Umbilical cord (tissue), 2 donors: Measurements from ENCODE around the gene ALDH3A2. TPM values are rescaled to one million over a fixed set of nuclear protein-coding genes. Genes with fewer than 3 reads are reported as not detected.
A peak's percentile ranks its signal among the peaks of the same experiment; 100 is the strongest.

Experiments
- DNase-seq: peaks from one replicate; pipeline ENCODE4 v3.0.0-alpha.2; 2015; ENCODE audit warnings: low spot score
- total RNA-seq: library from RNA; depleted of rRNA; stranded (reverse); fragments of >200 nt; gene quantifications from one replicate; pipeline ENCODE4 v1.2.3, GENCODE V29; 2014; ENCODE audit warnings: low replicate concordance; ENCODE audit not compliant: insufficient read depth

Gene ALDH3A2
- total RNA-seq, 1 donor from 2014 or later: 71.3 TPM

DNA sequence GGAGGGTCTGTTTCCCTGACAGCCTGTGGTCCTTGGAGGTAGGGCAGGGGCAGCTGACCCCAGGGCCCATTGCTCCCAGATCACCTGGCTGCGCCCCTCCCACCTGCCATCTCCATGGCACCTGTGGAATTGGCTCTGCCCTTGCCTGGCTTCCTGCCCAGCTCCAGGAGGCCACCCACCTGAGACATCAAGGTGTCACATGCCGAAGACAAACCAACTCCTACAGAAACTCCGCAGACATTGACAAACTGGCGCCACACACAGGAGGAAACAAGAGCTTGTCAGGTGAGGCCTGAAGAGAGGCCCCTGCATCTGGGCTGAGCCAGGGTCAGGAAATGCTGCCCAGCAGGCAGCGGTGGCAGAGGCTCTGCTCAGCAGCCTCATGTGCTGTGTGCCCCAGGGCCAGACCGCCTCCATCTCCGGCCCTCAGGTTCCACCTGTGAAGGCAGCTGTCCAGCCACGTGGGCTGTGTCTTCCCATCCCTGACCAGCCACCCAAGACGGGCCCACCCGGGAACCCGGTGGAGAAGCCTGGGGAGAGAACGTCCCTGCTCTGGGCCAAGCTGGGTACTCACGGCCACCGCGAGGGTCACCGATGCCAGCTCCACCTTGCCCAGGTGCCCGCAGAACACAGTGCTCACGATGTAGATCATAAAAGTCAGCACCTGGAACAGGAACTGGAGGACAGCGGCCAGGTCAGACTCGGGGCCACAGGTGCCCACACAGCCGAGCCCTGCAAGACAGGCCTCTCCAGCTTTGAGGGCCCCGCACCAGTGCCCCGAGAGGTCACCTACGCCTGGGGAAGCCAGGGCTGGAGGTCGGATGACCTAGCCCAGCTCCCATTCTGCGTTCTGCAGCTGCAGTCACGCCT is 66.2 kb downstream of the ALDH3A2 start:
- no peak for DNase-seq

DNA sequence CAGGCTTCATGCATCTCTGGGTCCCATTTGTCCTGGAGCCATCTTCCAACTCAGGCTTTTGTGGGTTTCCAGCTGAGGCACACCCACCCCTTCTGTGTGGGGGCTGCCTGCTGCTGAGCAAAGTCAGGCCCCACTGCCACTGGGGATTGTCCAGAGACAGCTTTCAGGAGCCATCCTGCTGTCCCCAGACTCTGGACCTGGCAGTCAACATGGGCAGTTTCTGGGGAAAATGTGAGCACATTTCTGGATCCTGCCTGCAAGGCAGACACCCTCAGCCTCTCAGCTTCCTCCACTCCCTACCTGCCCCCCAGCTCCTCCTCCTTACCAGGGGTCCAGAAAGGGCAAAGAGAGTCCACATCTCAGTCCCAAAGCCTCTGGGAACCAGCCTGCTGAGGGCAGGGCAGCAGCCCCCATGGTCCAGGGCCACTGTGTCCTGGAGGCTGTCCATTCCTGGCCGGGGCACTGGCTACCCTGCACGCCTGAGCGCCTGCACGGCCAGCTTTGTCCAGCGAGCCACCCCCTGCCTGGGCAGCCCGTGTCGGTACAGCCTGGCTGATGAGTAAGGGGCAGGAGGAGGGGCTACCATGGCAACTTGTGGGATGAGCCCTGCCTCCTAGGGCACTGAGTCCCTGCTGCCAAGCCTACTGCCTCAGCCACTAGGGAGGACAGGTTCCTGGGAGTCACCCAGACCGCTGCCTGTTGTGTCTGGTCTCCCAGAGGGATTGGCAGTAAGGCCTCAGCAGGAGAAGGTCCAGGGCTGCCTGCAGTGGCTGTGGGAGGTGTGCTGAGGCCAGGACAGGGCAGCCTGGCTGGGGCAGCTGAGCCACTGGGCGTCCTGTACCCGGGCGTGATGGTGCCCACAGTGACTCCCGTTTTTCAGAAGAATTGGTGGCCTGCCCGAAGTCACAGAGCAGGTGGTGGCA is 67.8 kb downstream of the ALDH3A2 start, which contains the start of gene SLC47A2:
SLC47A2 (minus strand) TSS at position 477 of the 923 bp plus-strand sequence; CDS start at position 448, 29 bp downstream.
- no peak for DNase-seq

DNA sequence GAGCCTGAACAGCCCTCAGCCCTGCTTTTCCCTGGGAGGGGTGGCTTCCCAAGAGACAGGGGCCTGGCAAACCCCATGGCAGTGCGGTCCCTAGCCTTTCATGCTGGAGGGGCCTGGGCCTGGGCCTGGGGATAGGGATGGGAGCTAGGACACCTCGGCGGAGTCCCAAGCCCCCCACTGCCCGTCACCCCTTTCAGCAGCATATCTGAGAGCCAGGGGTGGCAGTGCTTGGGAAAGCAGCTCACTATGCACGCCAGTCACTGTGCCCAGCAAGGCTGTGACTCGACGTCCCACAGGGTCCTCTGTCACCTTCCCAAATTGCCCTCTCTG is 68.4 kb downstream of the ALDH3A2 start:
- no peak for DNase-seq

DNA sequence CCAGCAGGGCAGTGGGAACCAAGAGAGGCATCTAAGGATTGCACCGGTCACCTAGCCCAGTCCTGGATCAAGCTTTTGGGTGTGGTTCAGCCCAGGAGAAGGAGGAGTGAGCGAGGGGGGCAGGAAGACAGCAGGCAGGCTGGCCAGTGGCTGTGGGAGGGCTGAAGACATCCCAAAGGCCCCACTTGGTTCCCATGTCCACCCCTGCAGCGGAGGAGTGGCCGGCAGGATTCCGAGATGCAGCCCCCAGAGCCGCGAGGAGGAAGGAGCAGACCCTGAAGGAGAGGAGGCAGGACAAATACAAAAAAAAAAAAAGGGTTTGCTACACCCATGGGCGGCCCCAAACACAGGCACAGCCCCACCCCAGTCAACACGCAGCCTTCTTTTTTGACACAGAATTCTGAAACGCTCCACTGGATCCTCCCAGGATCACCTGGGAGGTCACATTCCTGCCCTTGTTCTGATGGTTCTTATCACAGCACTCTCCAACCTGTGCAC is 68.9 kb downstream of the ALDH3A2 start:
- no peak for DNase-seq

DNA sequence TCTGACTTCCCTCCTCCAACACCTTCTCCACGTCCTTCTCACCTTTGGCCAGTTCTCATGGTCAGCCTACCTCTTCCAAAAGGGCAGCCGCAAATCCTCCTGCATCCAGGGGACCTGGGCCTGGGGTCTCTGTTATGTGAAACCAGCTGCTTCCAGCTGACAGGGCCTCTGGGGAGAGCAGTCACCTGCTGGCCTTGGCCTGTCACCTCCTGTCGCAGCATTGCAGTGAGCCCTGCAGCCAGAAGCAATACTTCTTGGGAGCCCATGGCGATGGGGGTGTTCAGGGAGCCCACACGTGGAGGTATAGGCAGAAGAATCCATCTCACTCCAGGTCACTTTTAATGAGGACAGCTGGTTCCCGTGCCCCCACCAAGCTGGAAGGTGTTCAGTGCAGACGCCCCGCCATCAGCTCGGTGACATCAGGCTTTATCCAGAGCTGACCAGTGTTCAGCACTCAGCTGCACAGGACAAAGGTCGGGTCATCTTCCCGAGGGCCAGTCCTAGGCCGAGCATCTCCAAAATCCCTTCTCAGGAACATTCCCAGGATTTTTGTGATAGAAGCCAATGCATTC is 69.6 kb downstream of the ALDH3A2 start:
- no peak for DNase-seq

DNA sequence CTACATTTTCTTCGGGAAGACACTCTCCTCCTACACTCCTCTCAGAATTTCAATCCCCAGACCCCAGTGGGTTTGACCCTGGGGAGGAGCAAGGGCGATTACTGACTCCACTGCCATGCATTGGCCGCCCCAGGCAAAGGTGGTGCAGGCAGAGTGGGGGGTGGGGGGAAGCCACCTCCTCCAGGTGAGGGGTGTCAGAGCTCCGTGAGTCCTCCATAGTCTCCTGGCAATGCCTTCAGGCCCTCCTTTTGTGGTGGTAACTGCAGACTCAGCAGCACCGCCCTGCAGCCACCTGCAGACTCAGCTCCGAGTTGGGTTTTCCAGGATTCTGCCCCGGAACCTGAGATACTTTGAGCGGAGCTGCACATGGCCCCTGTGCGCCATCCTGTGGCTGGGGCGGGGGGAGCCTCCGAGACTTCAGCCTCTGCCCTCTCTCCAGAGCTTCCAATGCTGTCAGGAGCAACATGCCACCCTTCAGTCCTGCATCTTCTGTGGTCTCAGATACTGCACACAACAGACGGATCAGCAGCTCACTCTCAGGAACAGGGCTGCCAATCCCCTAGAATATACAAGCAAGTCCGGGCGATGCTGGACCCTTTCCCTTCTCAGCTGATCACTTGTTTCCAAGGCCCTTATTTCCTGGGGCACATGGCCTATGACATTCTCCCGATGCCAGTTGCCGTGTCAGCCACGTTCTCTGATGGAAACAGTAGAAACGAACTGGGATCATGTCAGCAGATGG is 70.2 kb downstream of the ALDH3A2 start:
- DNase-seq: no peak

DNA sequence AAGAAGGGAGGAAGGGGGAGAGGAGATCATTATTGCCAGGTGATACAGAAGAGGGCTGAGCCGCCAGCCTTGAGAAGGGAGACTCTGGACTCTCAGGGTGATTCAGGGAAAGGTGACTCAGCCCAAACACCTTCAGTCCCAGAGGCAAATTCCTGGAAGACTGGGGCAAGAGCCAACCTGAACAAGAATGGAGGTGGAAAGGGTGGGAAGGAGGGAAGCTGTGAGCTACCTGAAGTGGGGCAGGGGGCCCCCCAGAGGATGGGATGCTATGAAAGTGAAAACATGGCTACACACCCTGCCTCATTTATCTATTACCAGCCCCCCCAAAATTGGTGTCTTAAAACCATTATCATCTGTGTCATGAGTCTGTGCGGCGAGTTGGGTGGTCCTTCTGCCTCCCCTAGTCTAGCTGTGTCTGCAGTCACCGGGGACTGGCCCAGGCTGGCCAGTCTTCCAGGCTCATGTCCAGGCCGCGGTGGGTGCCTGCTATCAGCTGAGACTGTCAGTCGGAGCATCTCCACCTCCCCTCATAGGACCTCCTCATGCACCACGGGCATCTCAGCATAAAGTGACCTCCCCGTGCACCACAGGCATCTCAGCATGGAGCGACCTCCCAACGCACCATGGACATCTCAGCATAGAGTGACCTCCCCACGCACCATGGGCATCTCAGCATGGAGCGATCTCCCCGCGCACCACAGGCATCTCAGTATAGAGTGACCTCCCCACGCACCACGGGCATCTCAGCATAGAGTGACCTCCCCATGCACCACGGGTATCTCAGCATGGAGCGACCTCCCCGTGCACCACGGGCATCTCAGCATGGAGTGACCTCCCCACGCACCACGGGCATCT is 71.0 kb downstream of the ALDH3A2 start:
- DNase-seq: no peak

DNA sequence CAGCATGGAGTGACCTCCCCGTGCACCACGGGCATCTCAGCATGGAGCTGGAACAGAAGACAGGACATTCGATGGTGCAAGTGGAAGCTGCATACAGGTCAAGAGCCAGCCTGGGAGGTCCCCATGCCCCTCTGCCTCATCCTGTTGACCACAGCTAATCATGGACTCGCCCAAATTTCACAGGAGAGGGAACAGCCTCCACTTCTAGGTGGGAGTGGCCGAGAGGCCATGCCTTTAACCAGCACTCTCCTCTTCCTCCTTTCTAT is 71.6 kb downstream of the ALDH3A2 start:
- DNase-seq: no peak

DNA sequence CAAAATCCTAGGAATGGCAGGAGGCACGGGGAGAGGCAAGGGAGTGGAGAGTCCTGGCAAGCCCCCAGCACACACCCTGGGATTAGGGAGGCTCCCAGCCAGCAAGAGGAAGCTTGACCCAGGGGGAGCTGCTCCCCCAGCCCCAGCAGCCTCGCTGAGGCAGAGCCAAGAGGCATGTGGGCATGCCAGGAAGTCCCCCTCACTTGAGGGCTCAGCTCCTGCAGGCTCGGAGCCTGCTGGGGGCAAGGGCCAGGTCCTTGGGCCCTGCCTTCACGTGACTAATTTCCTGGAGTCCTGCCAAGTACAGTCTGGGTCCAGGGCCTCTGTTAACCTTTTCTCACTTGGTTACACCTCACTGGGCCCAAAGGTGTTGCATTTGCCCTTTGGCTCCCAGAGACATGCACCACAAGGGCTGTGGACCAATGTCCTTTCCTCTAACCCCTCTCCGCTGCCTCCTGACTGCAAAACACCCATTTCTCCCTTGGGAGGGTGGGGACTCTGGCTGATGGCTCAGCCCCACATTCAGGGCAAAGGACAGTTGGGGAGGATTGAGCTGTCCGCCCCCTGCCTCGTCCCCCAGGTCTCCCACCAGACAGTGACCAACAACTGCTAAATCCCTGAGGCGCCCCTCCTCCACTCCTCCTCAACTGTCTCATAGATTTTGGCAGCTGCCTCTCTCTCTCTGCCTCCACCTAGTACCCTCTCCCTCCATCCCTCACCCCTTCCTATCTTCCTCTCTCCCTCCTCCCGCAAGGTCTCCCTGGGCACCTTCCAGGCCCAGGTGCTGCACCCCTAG is 72.3 kb downstream of the ALDH3A2 start:
- DNase-seq: peak; percentile 21

DNA sequence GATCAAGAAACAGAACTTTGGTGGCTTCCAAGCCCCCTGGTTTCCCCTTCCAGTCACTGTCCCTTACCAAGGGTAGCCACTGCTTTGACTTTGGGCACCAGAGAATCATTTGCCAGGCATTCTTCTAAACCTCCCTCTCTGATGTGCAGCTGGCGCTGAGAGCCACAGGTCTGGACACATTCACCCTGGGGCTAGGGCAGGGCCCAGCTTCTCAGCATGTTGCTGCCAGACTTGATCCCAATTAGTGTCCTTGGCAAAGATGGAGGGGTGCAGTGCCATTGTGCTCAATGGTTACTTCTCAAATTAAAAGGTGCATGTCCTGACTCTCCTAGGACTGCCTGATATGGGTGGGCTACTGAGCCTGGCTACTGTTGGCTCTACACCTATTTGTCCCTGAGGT is 75.4 kb downstream of the ALDH3A2 start:
- DNase-seq: no peak

DNA sequence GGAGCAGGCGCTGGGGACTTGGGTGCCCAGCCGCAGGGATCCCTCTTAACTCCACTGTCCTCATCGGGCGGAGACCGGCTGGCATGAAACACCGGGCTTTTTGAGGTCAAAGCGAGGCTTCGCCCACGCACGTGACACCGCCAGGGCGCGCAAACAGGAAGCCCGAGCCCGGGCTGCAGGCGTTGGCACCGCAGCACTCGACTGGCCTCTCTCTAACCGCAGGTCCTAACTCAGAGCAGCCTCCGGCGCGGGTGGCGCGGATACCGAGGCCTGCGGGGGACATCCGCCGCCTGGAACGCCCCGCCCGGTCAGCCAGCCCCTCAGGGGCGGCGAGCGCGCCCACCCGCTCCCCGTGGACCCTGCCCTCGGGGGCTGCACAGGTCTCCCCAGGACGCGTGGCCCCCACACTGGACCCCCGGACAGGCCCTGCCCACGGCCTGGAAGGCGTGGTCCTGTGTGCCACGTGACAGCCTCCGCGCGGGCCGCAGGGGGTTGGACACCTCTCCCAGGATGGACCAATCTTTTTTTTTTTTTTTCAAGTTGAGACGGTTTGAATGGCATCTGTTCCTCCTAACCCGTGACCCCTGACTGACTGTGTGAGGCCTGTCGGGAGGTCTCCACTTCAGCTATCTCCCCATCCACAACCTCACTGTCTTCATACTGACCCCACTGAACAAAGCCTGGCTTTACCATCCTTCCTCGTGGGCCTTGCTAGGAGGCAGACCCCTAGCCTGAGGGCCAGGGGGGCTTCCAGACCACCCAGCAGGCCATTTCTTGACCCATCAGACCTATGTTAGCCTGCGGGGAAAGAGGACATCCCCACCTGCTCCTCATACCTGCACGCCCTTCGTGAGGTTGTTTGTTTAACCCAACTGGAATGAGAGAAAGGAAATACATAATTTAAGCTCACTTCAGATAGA is 76.2 kb downstream of the ALDH3A2 start:
- peak; percentile 29 for DNase-seq

DNA sequence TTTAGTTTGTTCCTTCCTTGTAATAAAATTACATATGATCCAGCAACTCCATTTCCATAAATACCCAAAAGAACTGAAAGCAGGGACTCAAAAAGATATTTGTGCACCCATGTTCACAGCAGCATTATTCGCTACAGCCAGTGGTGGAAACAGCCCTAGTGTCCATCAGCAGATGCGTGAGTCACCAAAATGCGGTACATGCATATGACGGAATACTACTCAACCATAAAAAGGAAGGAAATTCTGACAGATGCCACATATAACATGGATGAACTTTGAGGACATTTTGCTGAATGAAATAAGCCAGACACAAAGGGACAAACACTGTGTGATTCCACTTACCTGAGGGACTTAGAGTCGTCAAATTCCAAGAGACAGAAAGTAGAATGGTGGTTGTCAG is 76.9 kb downstream of the ALDH3A2 start:
- no peak for DNase-seq

DNA sequence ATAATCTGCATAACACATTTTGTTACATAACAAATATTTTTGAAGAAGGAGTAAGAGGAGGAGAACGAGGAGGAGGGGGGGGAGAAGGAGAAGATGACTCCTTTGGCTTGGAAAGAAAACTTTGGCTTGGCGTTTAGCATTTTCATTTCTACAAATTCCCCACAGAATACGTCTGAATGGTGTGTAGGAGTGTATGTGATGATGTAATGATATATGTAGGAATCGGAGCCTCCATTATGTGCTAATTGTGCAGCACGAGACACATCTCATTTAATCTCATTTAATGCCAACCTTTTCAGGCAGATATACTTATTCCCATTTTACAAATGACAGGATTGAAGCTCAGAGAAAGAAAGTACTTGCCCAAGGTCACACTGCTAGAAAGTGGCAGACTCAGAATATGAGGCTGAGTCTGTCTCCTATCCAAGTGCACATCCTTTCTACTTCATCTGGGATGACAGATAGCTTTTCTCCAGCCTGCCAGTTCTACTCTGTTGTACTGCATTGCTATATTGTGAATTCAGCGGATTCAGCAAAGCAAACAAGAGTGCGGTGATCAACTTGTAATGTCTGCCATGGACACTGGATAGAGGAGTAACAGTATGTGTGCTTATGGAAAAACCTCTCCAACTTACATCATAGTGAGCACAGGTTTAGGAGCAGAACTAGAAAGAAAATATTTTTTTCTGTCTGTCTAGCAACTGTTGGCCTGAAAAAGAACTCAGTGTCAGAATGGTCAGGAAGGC is 78.3 kb downstream of the ALDH3A2 start:
- DNase-seq: no peak

Other genes with a start within 250 kb of the ALDH3A2 start
- gene RNF112, start 237.5 kb upstream of the ALDH3A2 start, total RNA-seq: 20.5 TPM
- gene SLC47A1, start 114.9 kb upstream of the ALDH3A2 start, total RNA-seq: 0.48 TPM
- 5.5 TPM for gene SLC47A2, start 67.8 kb downstream of the ALDH3A2 start, total RNA-seq
- gene ALDH3A1, start 99.5 kb downstream of the ALDH3A2 start, total RNA-seq: not detected
- 35.2 TPM for gene ULK2, start 219.2 kb downstream of the ALDH3A2 start, total RNA-seq